GM12878 (cell line): Measurements from ENCODE around the gene PLK5. TPM values are rescaled to one million over a fixed set of nuclear protein-coding genes. Genes with fewer than 3 reads are reported as not detected.

Experiments used
- ATAC-seq: fragments of 200-7000 bp; cut with Tn5 transposase; 3 replicates; pipeline ENCODE4 v1.9.1; 2020; ENCODE audit warnings: mild to moderate bottlenecking, moderate library complexity
- BruUV-seq: library from RNA; stranded (reverse); fragments of 400-500 nt; replicated peaks from 2 replicates; lab custom pipeline; 2021; lab: Mats Ljungman, UMichigan
- CTCF ChIA-PET: fragments of 300-600 bp; sonication (Branson Sonifier 250); formaldehyde crosslinking; extraction: SDS; loops from one replicate; lab custom pipeline; 2021; ENCODE audit warnings: inconsistent platforms; lab: Yijun Ruan, JAX
- POLR2A ChIA-PET: fragments of 350-600 bp; formaldehyde crosslinking; extraction: SDS; loops from one replicate; lab custom pipeline; 2021; ENCODE audit warnings: inconsistent platforms; lab: Charles Lee
- RAD21 ChIA-PET: fragments of 300-600 bp; sonication (Branson Sonifier 250); formaldehyde crosslinking; loops from one replicate; lab custom pipeline; 2023; ENCODE audit warnings: antibody characterized with exemption; ENCODE audit not compliant: unreplicated experiment; lab: Charles Lee
- SMC1A ChIA-PET: fragments of 300-600 bp; sonication (Branson Sonifier 250); formaldehyde crosslinking; loops from one replicate; lab custom pipeline; 2023; ENCODE audit not compliant: unreplicated experiment, uncharacterized antibody; lab: Charles Lee
- DNase-seq: peaks from one replicate; pipeline ENCODE4 v3.0.0-alpha.2; 2011; ENCODE audit warnings: low read depth, low spot score
- FAIRE-seq: peaks from 3 replicates; lab custom pipeline; 2011; peaks lifted over from hg19 to GRCh38; lab: Jason Lieb, UNC
- H2AFZ ChIP-seq: 2 replicates; pipeline ENCODE4 v1.6.0; 2011; ENCODE audit warnings: low read depth, low read length, control low read depth; ENCODE audit not compliant: control insufficient read depth
- H3K27ac ChIP-seq: 2 replicates; pipeline ENCODE4 v1.5.1; 2011; ENCODE audit warnings: control low read depth; ENCODE audit not compliant: control insufficient read depth, insufficient read depth
- H3K27me3 ChIP-seq, 2 experiments: replicated peaks in 1 of 2; 2 replicates each; pipeline versions ENCODE4 v1.6.0 to v1.6.1; 2011; ENCODE audit warnings: low read length in 1 of 2; ENCODE audit not compliant: control insufficient read depth in 2 of 2, insufficient read depth in 2 of 2
- H3K36me3 ChIP-seq, 2 experiments: 2 replicates each; pipeline ENCODE4 v1.5.1; 2011; ENCODE audit warnings: low read length in 1 of 2; ENCODE audit not compliant: control insufficient read depth in 2 of 2, insufficient read depth in 2 of 2
- H3K4me1 ChIP-seq: 2 replicates; pipeline ENCODE4 v1.6.1; 2011; ENCODE audit warnings: mild to moderate bottlenecking, low read length, moderate library complexity, mixed read lengths; ENCODE audit not compliant: control insufficient read depth, insufficient read depth
- H3K4me2 ChIP-seq: 2 replicates; pipeline ENCODE4 v1.6.0; 2011; ENCODE audit warnings: control low read depth; ENCODE audit not compliant: control insufficient read depth, insufficient read depth
- H3K4me3 ChIP-seq: fragments of 200-600 bp; sonication (generic); 2 replicates; pipeline ENCODE4 v1.5.1; 2016
- H3K79me2 ChIP-seq: 2 replicates; pipeline ENCODE4 v1.6.0; 2011; ENCODE audit warnings: low read length; ENCODE audit not compliant: control insufficient read depth, insufficient read depth
- H3K9ac ChIP-seq: 2 replicates; pipeline ENCODE4 v1.8.0; 2011; ENCODE audit warnings: low read length, control low read depth, mixed read lengths; ENCODE audit not compliant: control insufficient read depth, insufficient read depth
- H3K9me3 ChIP-seq: replicated peaks from 3 replicates; pipeline ENCODE4 v1.5.1; 2011; ENCODE audit warnings: mild to moderate bottlenecking, low read length; ENCODE audit not compliant: control insufficient read depth, insufficient read depth
- H4K20me1 ChIP-seq: 2 replicates; pipeline ENCODE4 v1.6.0; 2011; ENCODE audit not compliant: control insufficient read depth, insufficient read depth
- CHD1 ChIP-seq: IDR thresholded peaks from 2 replicates; pipeline ENCODE4 v1.6.1; 2012; ENCODE audit warnings: low read depth, low read length, improper control_type of control experiment
- CUX1 ChIP-seq: IDR thresholded peaks from 2 replicates; pipeline ENCODE4 v1.6.1; 2012; ENCODE audit warnings: improper control_type of control experiment, low read depth, low read length; ENCODE audit not compliant: insufficient replicate concordance
- E2F4 ChIP-seq: IDR thresholded peaks from 2 replicates; pipeline ENCODE4 v1.6.1; 2012; ENCODE audit warnings: low read depth, low read length, improper control_type of control experiment
- LARP7 ChIP-seq: fragments of 450-650 bp; IDR thresholded peaks from 2 replicates; pipeline ENCODE4 v1.6.1; 2017; ENCODE audit warnings: mild to moderate bottlenecking
- MTA2 ChIP-seq: fragments of 450-650 bp; IDR thresholded peaks from 2 replicates; pipeline ENCODE4 v1.6.1; 2016; ENCODE audit warnings: low read depth, mild to moderate bottlenecking, moderate library complexity
- NFYA ChIP-seq: IDR thresholded peaks from 2 replicates; pipeline ENCODE4 v1.6.1; 2011; ENCODE audit warnings: low read depth, mild to moderate bottlenecking, low read length, improper control_type of control experiment, borderline replicate concordance
- PKNOX1 ChIP-seq: fragments of 450-650 bp; IDR thresholded peaks from 2 replicates; pipeline ENCODE4 v1.6.1; 2016; ENCODE audit warnings: mild to moderate bottlenecking
- SKIL ChIP-seq: fragments of 450-650 bp; IDR thresholded peaks from 2 replicates; pipeline ENCODE4 v1.6.1; 2017; ENCODE audit warnings: mild to moderate bottlenecking, low read depth, inconsistent platforms; ENCODE audit not compliant: poor library complexity, severe bottlenecking
- SMARCA5 ChIP-seq: fragments of 450-650 bp; IDR thresholded peaks from 2 replicates; pipeline ENCODE4 v1.6.1; 2017; ENCODE audit warnings: mild to moderate bottlenecking
- SP1 ChIP-seq: IDR thresholded peaks from one replicate; pipeline ENCODE4 v1.6.1; 2011; ENCODE audit warnings: low read depth, low read length
- ZBTB11 ChIP-seq: fragments of 450-650 bp; formaldehyde crosslinking; IDR thresholded peaks from 2 replicates; pipeline ENCODE4 v1.5.0; 2022; ENCODE audit warnings: mild to moderate bottlenecking, missing genetic modification characterization
- WGBS: methylation state at CpG from one replicate; pipeline ENCODE4 v1.1.6; 2016; ENCODE audit warnings: low lambda C conversion rate; ENCODE audit not compliant: insufficient replicate concordance, insufficient coverage; ENCODE audit errors: missing lambda C conversion rate; 5-methylcytosine and 5-hydroxymethylcytosine counted together
- in situ Hi-C: fragments of 300-500 bp; cut with MboI; formaldehyde crosslinking; loops from 9 replicates; pipeline ENCODE4 v1.14.3; 2018; ENCODE audit warnings: mixed read lengths
- intact Hi-C: fragments of 100-400 bp; cut with micrococcal nuclease; formaldehyde crosslinking; loops from one replicate; pipeline ENCODE4 v1.14.2; 2022; ENCODE audit not compliant: unreplicated experiment
- polyA plus RNA-seq, 11 experiments: library from polyadenylated mRNA; depleted of rRNA in 4 of 11; unstranded in 6 of 11; stranded (reverse) in 5 of 11; fragments of >200 nt; fragmentation: Nextera tagmentation in 4 of 11; fragmentation: Illumina TruSeq in 1 of 11; extraction: Ambion mirVana in 4 of 11; extraction: Trizol in 1 of 11; gene quantifications; 1 replicate in 1 of 11; 2 replicates in 10 of 11; pipeline versions ENCODE4 v1.2.1 to v1.2.3, GENCODE V29; 2011 to 2016; ENCODE audit warnings: inconsistent platforms in 2 of 11, missing spikeins in 2 of 11, low read depth in 1 of 11
- total RNA-seq, 4 experiments: library from RNA; depleted of rRNA in 3 of 4; stranded (reverse); fragments of >200 nt in 3 of 4; fragmentation: Illumina TruSeq in 1 of 4; extraction: Trizol in 1 of 4; gene quantifications; 2 replicates each; pipeline versions ENCODE4 v1.2.1 to v1.2.3, GENCODE V29; 2013 to 2021

Gene PLK5
- total and polyA plus RNA-seq, 10 of the 15 experiments (the other 5 are each of a cell fraction or from before 2014, with no cell fraction given) = 0.13 TPM; not detected in 9

GRCh38 chr19:1525343-1525742 lies 1.5 kb downstream of the PLK5 start:
- no peak for FAIRE-seq
- Histone ChIP-seq H3K9ac (no peak overlapping the region), H3K27me3 (peaks cover 0 to 2% of the 10 kb centered on the region in 2 experiments; a peak in 3 of 4 replicates), H3K4me1 (no peaks in the 10 kb centered on the region), H3K79me2 (no peaks in the 10 kb centered on the region), H3K9me3 (no peaks in the 10 kb centered on the region), H3K27ac (no peak overlapping the region), H3K4me2 (no peak overlapping the region), H2AFZ (no peak overlapping the region), H3K4me3 (no peak overlapping the region), H4K20me1 (no peaks in the 10 kb centered on the region), H3K36me3 (no peaks in the 10 kb centered on the region)
- no peak for ATAC-seq
- POLR2A ChIA-PET = no interaction called here
- RAD21 ChIA-PET = no interaction called here
- no TSS peak for BruUV-seq
- intact Hi-C loops = no loop called here
- SMC1A ChIA-PET = no interaction called here
- CTCF ChIA-PET = no interaction called here
- in situ Hi-C loops = no loop called here
- DNase-seq = no peak
- 79% methylated on average over 29 of the region's 31 CpGs for WGBS
- TF ChIP-seq PKNOX1 (no peak), CUX1 (no peak), MTA2 (no peak), SKIL (no peak), NFYA (no peak), CHD1 (no peak), E2F4 (no peak), ZBTB11 (CRISPR knock-in tag) (no peak), LARP7 (no peak), SMARCA5 (no peak), SP1 (no peak)
